WI38 (cell line): ENCODE results near the gene ETV6.
"Not testable (repeated sequence)": the region's sequence is repeated elsewhere in the genome, so short reads cannot be mapped to it uniquely, and the experiment has no call there.

Source experiments
- H3K4me3 ChIP-seq: 2 replicates; pipeline ENCODE4 v1.5.1; 2011; ENCODE audit warnings: low read depth, mild to moderate bottlenecking, control low read depth, low read length
- TF ChIP-seq, protein P1 (sequence below): IDR thresholded peaks from 2 replicates; pipeline ENCODE4 v1.5.1; 2012; ENCODE audit warnings: low read depth, mild to moderate bottlenecking, control low read depth, low read length

The ETV6 gene

DNA sequence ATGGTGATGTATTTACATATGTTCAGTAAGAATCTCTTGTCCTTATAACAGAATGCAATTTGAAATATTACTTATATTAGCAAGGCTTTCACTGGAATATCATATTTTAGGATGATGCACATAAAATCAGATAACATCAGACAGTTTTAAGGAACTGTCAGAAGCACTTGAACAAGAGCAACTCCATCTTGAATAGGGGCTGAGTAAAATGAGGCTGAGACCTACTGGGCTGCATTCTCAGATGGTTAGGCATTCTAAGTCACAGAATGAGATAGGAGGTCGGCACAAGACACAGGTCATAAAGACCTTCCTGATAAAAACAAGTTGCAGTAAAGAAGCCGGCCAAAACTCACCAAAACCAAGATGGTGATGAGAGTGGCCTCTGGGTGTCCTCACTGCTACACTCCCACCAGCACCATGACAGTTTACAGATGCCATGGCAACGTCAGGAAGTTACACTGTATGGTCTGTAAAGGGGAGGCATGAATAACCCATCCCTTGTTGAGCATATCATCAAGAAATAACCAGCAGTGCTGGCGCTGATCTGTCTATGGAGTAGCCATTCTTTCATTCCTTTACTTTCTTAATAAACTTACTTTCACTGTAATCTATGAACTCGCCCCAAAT lies 27.6 kb upstream of the ETV6 start:
- H3K4me3 ChIP-seq: no peak overlapping the region
- TF ChIP-seq, protein P1, sequence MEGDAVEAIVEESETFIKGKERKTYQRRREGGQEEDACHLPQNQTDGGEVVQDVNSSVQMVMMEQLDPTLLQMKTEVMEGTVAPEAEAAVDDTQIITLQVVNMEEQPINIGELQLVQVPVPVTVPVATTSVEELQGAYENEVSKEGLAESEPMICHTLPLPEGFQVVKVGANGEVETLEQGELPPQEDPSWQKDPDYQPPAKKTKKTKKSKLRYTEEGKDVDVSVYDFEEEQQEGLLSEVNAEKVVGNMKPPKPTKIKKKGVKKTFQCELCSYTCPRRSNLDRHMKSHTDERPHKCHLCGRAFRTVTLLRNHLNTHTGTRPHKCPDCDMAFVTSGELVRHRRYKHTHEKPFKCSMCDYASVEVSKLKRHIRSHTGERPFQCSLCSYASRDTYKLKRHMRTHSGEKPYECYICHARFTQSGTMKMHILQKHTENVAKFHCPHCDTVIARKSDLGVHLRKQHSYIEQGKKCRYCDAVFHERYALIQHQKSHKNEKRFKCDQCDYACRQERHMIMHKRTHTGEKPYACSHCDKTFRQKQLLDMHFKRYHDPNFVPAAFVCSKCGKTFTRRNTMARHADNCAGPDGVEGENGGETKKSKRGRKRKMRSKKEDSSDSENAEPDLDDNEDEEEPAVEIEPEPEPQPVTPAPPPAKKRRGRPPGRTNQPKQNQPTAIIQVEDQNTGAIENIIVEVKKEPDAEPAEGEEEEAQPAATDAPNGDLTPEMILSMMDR: no peak

DNA sequence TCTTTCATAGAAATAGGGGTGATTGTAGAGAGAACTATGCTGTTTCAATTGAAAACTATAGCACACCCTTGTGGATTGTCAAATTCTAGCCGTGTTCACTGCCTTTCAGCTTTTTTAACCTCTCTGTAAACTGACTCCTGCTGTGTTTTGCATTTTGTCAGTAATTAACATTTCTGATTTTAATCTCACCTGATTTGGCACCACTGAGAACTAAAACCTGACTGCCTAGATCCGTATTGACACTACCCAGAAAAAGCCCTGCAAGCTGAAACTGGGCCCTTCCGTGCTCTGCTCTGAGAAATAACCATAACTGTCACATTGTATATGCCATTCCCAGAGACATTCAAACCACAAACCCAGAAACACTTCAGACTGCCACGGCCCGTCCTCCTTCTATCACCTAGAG lies 26.6 kb upstream of the ETV6 start:
- TF ChIP-seq, protein P1: no peak
- no peak overlapping the region for H3K4me3 ChIP-seq

DNA sequence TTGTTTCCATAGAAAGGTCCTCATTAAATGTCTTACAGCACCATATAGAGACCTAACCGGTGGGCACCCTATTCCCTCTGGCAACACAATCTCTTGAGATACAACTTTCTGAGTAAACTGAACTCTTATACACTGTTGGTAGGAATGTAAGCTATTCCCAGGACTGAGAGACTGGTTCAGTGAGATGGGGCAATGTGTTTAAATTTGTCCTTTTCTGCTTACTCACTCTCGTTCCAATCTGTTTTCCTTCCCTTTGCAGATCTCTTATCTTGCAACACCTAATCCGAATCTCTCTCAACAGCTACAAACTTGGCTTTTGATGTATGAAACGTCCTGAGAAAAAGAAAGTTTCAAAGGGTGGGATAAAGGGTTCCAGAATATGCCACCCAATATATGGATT lies 26.1 kb upstream of the ETV6 start:
- TF ChIP-seq, protein P1: no peak
- H3K4me3 ChIP-seq: no peak overlapping the region

GRCh38 chr12:11624116-11624515 lies 25.4 kb upstream of the ETV6 start:
- TF ChIP-seq, protein P1: no peak
- H3K4me3 ChIP-seq: no peak overlapping the region

DNA sequence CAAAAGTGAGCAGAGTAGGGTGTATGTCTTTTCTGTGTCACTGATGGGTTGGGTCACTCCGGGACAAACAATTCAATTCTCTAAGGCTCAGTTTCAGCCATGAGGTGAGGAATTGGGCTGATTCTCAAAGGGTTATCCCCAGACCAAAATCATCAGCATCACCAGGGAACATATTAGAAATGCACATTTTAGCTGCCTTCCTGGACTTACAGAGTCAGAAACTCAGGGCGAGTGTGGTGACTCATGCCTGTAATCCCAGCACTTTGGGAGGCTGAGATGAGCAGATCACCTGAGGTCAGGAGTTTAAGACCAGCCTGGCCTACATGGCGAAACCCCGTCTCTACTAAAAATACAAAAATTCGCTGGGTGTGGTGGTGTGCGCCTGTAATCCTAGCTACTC lies 21.8 kb upstream of the ETV6 start:
- not testable (repeated sequence) for H3K4me3 ChIP-seq

GRCh38 chr12:11628353-11628752 lies 21.1 kb upstream of the ETV6 start:
- TF ChIP-seq, protein P1: no peak
- H3K4me3 ChIP-seq: no peak overlapping the region

DNA sequence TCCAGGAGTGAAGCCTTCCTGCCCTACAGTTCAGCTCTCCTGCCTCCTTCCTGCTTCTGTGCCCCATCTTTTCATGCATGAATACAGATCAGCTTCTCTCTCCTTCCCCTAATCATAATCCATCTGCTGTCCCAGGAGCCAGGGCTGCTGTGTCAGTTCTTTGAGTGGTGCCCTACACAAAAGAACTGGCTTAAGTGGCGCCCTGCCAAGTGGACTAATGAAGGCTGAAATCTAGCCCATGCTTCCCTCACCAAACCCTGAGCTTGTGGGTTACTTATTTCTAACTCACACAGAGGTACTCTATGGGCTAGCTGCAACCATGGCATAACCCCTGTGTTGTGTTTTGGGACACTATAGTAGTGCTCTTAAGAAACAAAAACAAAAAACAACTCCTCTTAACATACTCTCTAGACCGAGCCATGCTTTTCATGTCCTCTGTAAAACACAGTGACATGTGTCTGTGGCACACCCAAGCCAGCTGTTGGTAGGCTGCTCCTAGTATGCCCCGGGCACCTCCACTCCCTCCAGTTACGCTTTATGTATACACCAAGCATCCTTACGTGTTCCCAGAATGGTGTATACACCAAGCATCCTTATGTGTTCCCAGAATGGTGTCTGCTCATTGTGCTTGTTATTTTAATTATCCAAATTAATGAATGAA lies 19.3 kb upstream of the ETV6 start:
- no peak overlapping the region for H3K4me3 ChIP-seq
- TF ChIP-seq, protein P1: no peak

GRCh38 chr12:11631288-11631687 lies 18.2 kb upstream of the ETV6 start:
- TF ChIP-seq, protein P1: no peak
- no peak overlapping the region for H3K4me3 ChIP-seq

DNA sequence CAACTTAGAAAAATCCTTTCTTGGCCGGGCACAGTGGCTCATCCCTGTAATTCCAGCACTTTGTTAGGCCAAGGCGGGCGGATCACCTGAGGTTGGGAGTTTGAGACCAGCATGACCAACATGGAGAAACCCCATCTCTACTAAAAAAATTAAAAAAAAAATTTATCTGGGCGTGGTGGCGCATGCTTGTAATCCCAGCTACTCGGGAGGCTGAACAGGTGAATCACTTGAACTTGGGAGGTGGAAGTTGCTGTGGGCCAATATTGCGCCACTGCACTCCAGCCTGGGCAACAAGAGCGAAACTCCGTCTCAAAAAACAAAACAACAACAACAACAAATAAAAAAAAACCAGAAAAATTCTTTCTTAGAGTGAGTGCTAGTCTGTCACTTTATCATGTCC lies 17.6 kb upstream of the ETV6 start:
- not testable (repeated sequence) for H3K4me3 ChIP-seq
